GM19455 (cell line): ENCODE data around the gene ELN.
"Not testable (repeated sequence)": the region's sequence is repeated elsewhere in the genome, so short reads cannot be mapped to it uniquely, and the experiment has no call there.

Source experiments
- ATAC-seq: cut with Tn5 transposase; IDR thresholded peaks from one replicate; pipeline ENCODE4 v1.9.1; 2021; ENCODE audit not compliant: unreplicated experiment

ELN gene

GRCh38 chr7:74027683-74028320, at the start of gene ELN:
ELN (plus strand) TSS chr7:74028173; CDS start chr7:74028188, 15 bp downstream.
- ATAC-seq: no peak

GRCh38 chr7:73978661-73979563, 49.1 kb upstream of the ELN start:
- no peak for ATAC-seq

DNA sequence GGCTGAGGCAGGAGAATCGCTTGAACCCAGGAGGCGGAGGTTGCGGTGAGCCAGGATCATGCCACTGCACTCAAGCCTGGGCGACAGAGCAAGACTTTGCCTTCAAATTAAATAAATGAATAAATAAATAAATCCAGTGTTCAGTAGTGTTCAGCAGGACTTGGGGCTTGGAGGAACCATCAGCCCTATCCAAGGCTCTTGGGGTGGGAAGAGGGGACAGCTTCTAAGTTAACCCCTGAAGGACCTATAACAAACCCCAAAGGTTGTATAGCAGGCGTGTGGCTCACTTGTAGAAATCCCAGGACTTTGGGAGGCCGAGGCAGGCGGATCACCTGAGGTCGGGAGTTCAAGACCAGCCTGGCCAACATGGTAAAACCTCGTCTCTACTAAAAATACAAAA, 48.3 kb upstream of the ELN start:
- ATAC-seq: not testable (repeated sequence)

- no peak for ATAC-seq
Observed at GRCh38 chr7:73980206-73980605, 47.8 kb upstream of the ELN start.

- ATAC-seq: no peak
Observed at GRCh38 chr7:73981933-73982332, 46.0 kb upstream of the ELN start.

DNA sequence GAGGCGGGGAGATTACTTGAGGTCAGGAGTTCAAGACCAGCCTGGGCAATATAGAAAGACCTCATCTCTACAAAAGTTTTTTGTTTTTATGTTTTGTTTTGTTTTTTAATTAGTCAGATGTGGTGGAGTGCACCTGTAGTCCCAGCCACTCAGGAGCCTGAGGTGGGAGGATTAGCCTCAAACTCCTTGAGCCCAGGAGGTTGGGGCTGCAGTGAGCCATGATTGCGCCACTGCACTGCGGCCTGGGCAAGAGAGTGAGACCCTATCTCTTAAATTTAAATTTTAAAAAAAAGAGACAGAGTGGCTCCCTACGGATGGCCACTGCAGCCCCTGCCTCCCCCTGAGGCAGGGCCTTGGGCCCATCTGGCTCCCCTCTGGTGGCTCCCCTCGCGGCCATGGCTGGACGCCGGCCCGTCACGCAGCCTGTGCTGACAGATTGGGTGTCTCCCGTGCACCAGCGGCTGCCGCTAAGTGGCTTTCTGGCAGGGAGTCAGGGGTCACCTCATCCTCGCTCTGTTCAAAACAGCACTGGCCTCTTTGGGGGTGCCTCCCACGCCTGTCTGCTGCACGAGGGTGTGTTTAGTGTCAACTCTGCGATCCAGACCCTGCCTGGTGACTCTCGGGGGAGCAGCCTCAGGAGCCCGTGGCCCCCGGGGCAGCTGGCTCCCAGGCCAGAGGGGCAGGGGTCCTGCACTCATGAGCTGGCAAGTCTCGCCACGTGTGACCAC, 44.4 kb upstream of the ELN start:
- ATAC-seq: no peak

GRCh38 chr7:73984481-73985205, 43.3 kb upstream of the ELN start:
- ATAC-seq: no peak

- no peak for ATAC-seq
Observed at GRCh38 chr7:73985737-73986141, 42.2 kb upstream of the ELN start.

DNA sequence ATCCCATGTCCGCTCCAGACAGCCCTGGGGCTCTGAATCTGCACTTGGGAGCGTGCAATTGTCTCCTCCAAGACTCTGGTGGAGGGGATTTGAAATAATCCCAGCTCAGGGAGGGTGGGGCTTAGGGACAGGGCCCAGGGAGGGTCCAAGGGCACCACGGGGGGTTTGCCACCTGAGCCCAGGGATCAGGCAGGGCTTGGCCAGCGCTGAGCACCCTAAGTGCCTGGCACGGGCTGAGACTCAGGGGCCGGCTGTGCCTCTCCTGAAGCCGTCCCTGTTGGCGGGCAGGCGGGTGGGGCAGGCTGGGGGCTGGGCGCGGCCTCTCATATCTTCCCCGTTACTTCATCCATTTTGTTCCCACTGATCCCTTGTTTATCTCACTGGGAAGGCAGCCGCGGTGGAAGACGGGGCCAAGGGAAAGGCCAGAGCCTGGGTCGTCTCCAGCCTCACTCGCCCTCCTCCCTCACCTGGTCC, 41.8 kb upstream of the ELN start:
- ATAC-seq: no peak

DNA sequence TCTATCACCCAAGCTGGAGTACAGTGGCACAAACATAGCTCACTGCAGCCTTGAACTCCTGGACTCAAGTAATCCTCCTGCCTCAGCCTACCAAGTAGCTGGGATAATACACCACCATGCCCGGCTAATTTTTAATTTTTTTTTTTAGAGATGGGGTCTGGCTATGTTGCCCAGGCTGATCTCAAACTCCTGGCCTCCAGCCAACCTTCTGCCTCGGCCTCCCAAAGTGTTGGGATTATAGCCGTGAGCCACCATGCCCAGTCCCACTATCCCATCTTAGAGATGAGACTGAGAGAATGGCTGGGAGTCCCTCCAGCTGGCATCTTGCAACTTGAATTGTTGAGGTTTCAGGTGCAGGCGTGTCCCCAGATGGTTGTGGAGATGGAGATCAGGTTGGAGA, 40.7 kb upstream of the ELN start:
- no peak for ATAC-seq

DNA sequence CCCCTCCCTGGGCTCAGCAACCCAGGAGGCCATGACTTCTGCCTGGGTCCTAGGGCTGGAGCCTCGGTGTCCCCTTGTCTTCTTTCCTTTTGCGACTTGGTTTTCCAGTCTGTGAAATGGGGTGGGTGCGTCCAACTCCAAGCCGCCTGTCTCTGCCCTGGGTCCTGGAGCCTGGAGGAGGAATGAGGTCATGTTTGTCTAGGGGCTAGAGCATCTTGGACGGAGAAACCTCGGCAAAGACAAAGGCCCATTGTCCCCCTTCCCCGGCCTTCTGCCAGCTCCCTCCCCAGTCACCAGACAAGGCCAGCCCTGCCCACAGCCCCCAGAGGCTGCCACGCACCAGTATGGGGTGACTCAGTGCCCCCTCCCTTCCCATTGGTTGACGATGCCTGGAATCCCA, 39.8 kb upstream of the ELN start:
- ATAC-seq: no peak

- no peak for ATAC-seq
Observed at GRCh38 chr7:73991522-73992100, 36.4 kb upstream of the ELN start.

- ATAC-seq: no peak
Observed at GRCh38 chr7:73992101-73992562, 35.8 kb upstream of the ELN start.

- ATAC-seq: no peak
Observed at GRCh38 chr7:73994023-73994422, 34.0 kb upstream of the ELN start.

DNA sequence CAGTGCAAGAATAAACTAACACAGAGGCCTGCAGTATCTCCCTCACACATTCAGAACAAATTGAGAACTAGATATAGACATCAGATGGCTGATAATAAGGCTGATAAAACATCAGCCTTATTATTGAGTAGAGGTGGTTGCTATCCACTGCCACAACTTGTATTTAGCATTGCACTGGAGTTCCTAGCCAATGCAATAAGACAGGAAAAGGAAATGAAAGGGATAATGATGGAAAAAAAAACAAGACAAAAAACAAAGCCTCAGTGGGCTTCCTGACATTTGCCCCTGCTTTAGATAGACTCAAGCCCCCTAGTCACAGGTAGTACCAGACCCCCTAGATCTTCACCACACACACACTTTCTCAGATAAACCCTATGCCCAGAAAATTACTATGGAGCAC, 33.2 kb upstream of the ELN start:
- no peak for ATAC-seq

- ATAC-seq: no peak
Observed at GRCh38 chr7:73995330-73995729, 32.6 kb upstream of the ELN start.

DNA sequence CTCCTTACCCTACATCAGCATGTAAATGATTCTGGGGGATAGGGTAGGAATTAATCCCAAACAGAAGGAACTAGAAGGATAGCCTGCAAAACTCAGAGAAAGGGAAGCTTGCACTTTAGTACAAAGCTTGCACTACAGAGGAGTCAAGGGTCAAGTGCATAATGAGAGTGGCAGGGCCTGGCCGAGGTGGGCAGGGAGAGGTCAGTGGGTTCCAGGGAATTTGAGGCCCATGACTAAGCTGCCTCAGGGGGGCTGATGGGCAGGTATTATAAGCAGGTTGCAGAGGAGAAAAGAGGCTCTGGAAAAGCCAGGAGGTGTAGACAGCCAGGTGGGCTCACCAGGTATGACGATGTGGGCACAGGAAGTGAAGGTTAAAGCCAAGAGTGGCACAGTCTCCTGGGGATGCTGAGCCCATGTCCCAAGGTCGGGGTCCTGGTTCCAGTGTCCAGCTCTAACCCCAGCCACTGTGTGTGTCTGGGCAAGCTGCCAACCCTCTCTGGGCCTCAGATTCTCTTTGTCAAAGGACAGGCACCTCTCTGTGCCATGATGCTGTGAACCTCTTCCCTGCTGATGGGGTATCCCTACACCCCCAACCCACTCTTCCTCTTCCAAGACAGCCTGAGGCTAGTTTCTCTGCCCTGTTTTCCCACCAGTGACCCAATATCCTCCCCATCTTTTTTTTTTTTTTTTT, 32.0 kb upstream of the ELN start:
- no peak for ATAC-seq

DNA sequence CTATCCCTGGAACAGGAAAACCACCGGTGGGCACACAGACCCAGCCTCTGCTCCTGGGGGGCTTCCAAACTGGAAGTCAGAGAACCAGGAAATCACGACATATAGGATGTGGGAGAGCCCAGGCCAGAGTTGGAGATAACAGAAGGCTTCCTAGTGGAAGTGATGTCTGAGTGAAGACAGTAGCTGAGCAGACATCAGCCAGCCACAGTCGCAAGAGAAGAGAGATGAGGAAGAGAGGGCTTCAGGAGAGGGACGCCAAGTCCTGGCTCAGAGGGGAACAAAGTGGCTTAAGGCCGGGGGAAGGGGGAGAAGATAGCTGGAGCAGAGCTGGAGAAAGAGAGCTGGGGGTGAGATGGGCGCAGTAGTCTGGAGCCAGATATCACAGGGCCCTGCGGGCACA, 30.9 kb upstream of the ELN start:
- no peak for ATAC-seq

GRCh38 chr7:73999664-74000435, 28.1 kb upstream of the ELN start:
- ATAC-seq: no peak
